Keratinocyte (primary cell): Measurements from ENCODE around the gene NFAM1. TPM values are rescaled to one million over a fixed set of nuclear protein-coding genes. Genes with fewer than 3 reads are reported as not detected.

Experiments
- DNase-seq: peaks from one replicate; pipeline ENCODE4 v3.0.0-alpha.2; 2011; ENCODE audit warnings: low read depth, missing footprints, low spot score
- FAIRE-seq: peaks from 2 replicates; lab custom pipeline; 2011; peaks lifted over from hg19 to GRCh38; lab: Jason Lieb, UNC
- H2AFZ ChIP-seq: 2 replicates; pipeline ENCODE4 v1.6.0; 2012; ENCODE audit warnings: low read length, control low read depth, inconsistent platforms; ENCODE audit not compliant: control insufficient read depth
- H3K27ac ChIP-seq: 2 replicates; pipeline ENCODE4 v1.5.1; 2011; ENCODE audit warnings: low read length; ENCODE audit not compliant: control insufficient read depth, insufficient read depth
- H3K27me3 ChIP-seq: 3 replicates; pipeline ENCODE4 v1.6.0; 2011; ENCODE audit warnings: low read length; ENCODE audit not compliant: control insufficient read depth, insufficient read depth; ENCODE audit errors: extremely low read depth
- H3K36me3 ChIP-seq, 2 experiments: 2 replicates in 1 of 2; 3 replicates in 1 of 2; pipeline ENCODE4 v1.5.1; 2011; ENCODE audit warnings: low read length in 2 of 2, mild to moderate bottlenecking in 1 of 2; ENCODE audit not compliant: control insufficient read depth in 2 of 2, insufficient read depth in 2 of 2; ENCODE audit errors: extremely low read depth in 1 of 2
- H3K4me1 ChIP-seq: 3 replicates; pipeline ENCODE4 v1.5.1; 2011; ENCODE audit warnings: low read length; ENCODE audit not compliant: control insufficient read depth, insufficient read depth; ENCODE audit errors: extremely low read depth
- H3K4me2 ChIP-seq: 3 replicates; pipeline ENCODE4 v1.6.0; 2011; ENCODE audit warnings: low read depth, low read length; ENCODE audit not compliant: control insufficient read depth, insufficient read depth; ENCODE audit errors: extremely low read depth
- H3K4me3 ChIP-seq, 3 experiments: fragments of 200-600 bp in 1 of 3; sonication (generic) in 1 of 3; 2 replicates in 2 of 3; 3 replicates in 1 of 3; pipeline ENCODE4 v1.5.1; 2011 to 2016; ENCODE audit warnings: low read length in 3 of 3, mild to moderate bottlenecking in 3 of 3, control low read depth in 2 of 3, inconsistent platforms in 1 of 3, low read depth in 1 of 3, mixed read lengths in 1 of 3, mixed run types in 1 of 3, moderate library complexity in 1 of 3; ENCODE audit not compliant: control insufficient read depth in 2 of 3, insufficient read depth in 2 of 3; ENCODE audit errors: extremely low read depth in 1 of 3
- H3K79me2 ChIP-seq: 2 replicates; pipeline ENCODE4 v1.6.0; 2012; ENCODE audit warnings: low read length; ENCODE audit not compliant: control insufficient read depth, insufficient read depth
- H3K9ac ChIP-seq: 3 replicates; pipeline ENCODE4 v1.6.0; 2011; ENCODE audit warnings: low read length; ENCODE audit not compliant: control insufficient read depth, insufficient read depth; ENCODE audit errors: extremely low read depth
- H3K9me1 ChIP-seq: 3 replicates; pipeline ENCODE4 v1.6.0; 2011; ENCODE audit warnings: low read length; ENCODE audit not compliant: control insufficient read depth, insufficient read depth; ENCODE audit errors: extremely low read depth
- H3K9me3 ChIP-seq: 2 replicates; pipeline ENCODE4 v1.5.1; 2012; ENCODE audit warnings: low read depth, low read length; ENCODE audit not compliant: control insufficient read depth
- H4K20me1 ChIP-seq: 3 replicates; pipeline ENCODE4 v1.6.0; 2011; ENCODE audit warnings: low read length; ENCODE audit not compliant: control insufficient read depth, insufficient read depth; ENCODE audit errors: extremely low read depth
- CTCF ChIP-seq, 3 experiments: IDR thresholded peaks in 1 of 3; conservative IDR thresholded peaks in 1 of 3; optimal IDR thresholded peaks in 1 of 3; 2 replicates in 2 of 3; 3 replicates in 1 of 3; pipeline versions ENCODE3 to v1.5.1; 2011; ENCODE audit warnings: low read length in 3 of 3, mild to moderate bottlenecking in 3 of 3, moderate library complexity in 2 of 3, control low read depth in 1 of 3, inconsistent platforms in 1 of 3; ENCODE audit not compliant: insufficient read depth in 2 of 3; ENCODE audit errors: extremely low read depth in 1 of 3
- EZH2 ChIP-seq: IDR thresholded peaks from one replicate; pipeline ENCODE4 v1.6.1; 2012; ENCODE audit warnings: inconsistent platforms, mild to moderate bottlenecking, low read length, moderate library complexity
- dilution Hi-C: fragments of 300-500 bp; cut with MboI; formaldehyde crosslinking; loops from one replicate; pipeline ENCODE4 v1.7.0; 2020; ENCODE audit warnings: low sequenced_read_pairs; ENCODE audit not compliant: extremely low pct_ligation_motif_present
- polyA plus RNA-seq, 5 experiments: library from polyadenylated mRNA; depleted of rRNA in 3 of 5; stranded (reverse) in 3 of 5; stranded (forward) in 1 of 5; unstranded in 1 of 5; fragments of >200 nt; gene quantifications; 1 replicate in 1 of 5; 2 replicates in 3 of 5; 3 replicates in 1 of 5; pipeline versions ENCODE4 v1.2.1 to v1.2.3, GENCODE V29; 2011 to 2012; ENCODE audit warnings: missing spikeins in 2 of 5, low read depth in 1 of 5, low replicate concordance in 1 of 5

The NFAM1 gene
- polyA plus RNA-seq, 1 donor (not counting 4 experiments of a cell fraction or from before 2014, with no cell fraction given), result not detected

DNA sequence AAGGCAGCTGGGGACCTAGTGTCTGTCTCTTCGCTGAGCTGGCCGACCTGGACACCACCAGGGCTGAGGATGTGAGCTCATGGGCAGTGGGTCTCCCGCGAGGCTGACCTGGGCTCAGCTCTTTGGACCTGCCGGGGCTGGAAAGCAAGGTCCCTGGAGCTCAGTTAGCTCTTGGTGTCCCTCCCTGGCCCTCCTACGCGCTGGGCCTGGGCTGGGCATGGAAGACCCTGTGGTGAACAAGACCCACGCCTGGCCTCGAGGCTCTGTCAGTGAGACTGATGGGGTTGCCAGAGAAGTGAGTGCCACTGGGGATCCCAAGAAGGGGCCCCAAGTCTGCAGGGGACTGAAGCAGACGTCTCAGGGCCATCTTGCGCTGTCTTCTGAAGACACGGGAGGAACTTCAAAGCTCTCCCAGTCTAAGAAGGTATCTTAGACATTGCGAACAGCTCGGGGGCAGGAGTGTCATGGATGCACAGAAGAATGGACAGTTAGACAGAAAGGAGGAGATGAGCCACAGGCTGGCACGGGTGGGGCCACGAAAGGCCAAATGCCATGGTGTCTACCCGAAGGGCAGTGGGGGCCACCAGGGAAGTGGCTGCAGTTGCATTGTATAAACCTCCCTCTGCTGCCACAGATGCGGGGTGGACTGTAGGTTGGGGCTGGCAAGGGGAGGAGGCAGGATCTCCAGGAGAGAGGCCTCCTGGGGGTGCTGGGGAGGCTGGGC lies 31.2 kb downstream of the NFAM1 start:
- dilution Hi-C loops, result no loop called here
- peaks cover 5% of the 10 kb centered on the region for H3K9me1 ChIP-seq

DNA sequence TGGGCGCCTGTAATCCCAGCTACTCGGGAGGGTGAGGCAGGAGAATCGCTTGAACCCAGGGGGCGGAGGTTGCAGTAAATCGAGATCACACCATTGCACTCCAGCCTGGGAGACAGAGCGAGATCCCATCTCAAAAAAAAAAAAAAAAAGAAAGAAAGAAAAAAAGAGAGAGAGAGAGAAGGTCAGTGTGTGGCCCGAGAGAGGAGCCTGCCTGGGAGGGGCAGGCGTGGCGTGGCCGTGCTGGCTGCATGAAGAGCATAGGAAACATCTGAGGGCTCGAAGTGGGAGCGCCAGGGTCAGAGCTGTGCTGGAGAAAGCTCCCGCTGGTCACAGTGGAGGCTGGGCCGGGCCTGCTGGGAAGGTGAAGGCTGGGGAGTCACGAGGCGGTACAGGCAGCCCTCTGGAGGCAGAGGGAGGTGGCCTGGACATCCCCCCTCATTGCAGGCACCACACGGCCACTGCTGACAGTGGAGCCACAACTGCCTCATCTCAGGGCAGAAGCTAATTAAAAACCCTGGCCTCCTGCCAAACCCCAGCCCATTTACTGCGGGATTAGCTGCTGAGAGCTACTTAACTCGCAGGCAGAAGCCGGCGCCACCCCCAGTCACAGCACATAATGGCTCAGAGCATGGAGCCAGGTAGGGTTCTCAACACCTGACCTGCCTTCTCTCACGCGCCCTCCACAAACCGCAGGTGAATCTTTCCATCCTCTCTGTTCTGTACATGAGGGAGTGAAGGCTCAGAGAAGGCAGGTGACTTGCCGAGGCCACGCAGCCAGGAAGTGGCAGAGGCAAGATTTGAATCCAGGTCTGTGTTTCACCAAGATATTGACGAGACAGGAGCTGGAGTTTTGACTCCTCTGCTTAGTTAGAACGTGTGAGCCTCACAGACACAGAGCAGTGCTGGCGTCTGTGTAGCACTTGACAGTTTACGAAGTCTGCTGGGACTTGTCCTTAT lies 32.6 kb downstream of the NFAM1 start:
- no peak for DNase-seq
- Histone ChIP-seq H3K36me3 (no peaks in the 10 kb centered on the region), H4K20me1 (no peaks in the 10 kb centered on the region), H2AFZ (no peak overlapping the region), H3K79me2 (no peaks in the 10 kb centered on the region), H3K27ac (no peak overlapping the region), H3K9me1 (peaks cover 5% of the 10 kb centered on the region), H3K4me2 (no peak overlapping the region), H3K4me3 (no peak overlapping the region), H3K27me3 (peaks cover 8% of the 10 kb centered on the region), H3K9ac (no peak overlapping the region), H3K4me1 (peaks cover 2% of the 10 kb centered on the region), H3K9me3 (no peaks in the 10 kb centered on the region)
- FAIRE-seq, result no peak
- dilution Hi-C loops, result no loop called here
- TF ChIP-seq EZH2 (no peak), CTCF (optimal IDR thresholded peaks at IDR 0.05 in 1 of 3, IDR thresholded peaks at IDR 0.05 in 1 of 3, conservative IDR thresholded peaks at IDR 0.05 in 1 of 3; ENCODE audit: extremely low read depth in 1 of 3, insufficient read depth in 2 of 3, low read length in 3 of 3) (no peak)

More for the DNA sequence above, 31.2 kb downstream of the NFAM1 start:
- DNase-seq, result no peak
- Histone ChIP-seq H2AFZ (no peak overlapping the region), H3K4me2 (no peak overlapping the region), H3K4me3 (no peak overlapping the region), H3K36me3 (no peaks in the 10 kb centered on the region), H3K4me1 (peaks cover 2% of the 10 kb centered on the region), H4K20me1 (no peaks in the 10 kb centered on the region), H3K27ac (no peak overlapping the region), H3K79me2 (no peaks in the 10 kb centered on the region), H3K27me3 (peaks cover 15% of the 10 kb centered on the region), H3K9ac (no peak overlapping the region), H3K9me3 (no peaks in the 10 kb centered on the region)
- TF ChIP-seq CTCF (optimal IDR thresholded peaks at IDR 0.05 in 1 of 3, IDR thresholded peaks at IDR 0.05 in 1 of 3, conservative IDR thresholded peaks at IDR 0.05 in 1 of 3; ENCODE audit: extremely low read depth in 1 of 3, insufficient read depth in 2 of 3, low read length in 3 of 3), result no peak
- TF ChIP-seq EZH2, result no peak
- FAIRE-seq, result no peak
